ENCODE data around the gene ZNRF1. TPM values are rescaled to one million over a fixed set of nuclear protein-coding genes. Genes with fewer than 3 reads are reported as not detected.

Gene ZNRF1
- total and polyA plus RNA-seq, 10 of the 15 experiments (the other 5 are each of a cell fraction or from before 2014, with no cell fraction given), result 5.8 to 25.9 (median 14.3) TPM

GRCh38 chr16:75052481-75053202 is 53.8 kb downstream of the ZNRF1 start:
- in situ Hi-C loops (cut with MboI), result no loop called here
- DNase-seq (ENCODE audit: low read depth, low spot score) (no peak), ATAC-seq (peak; percentile 41; the same call in 2 of the 3 replicates), FAIRE-seq (no peak)
- Histone ChIP-seq H3K9me3 (replicated peaks; ENCODE audit: control insufficient read depth, insufficient read depth, low read length) (no peaks in the 10 kb centered on the region; the same call in 2 of the 3 replicates), H3K27me3 (replicated peaks in 1 of 2; ENCODE audit: control insufficient read depth in 2 of 2, insufficient read depth in 2 of 2, low read length in 1 of 2) (no peaks in the 10 kb centered on the region), H2AFZ (ENCODE audit: control insufficient read depth, low read depth, low read length) (no peak overlapping the region), H3K4me3 (no peak overlapping the region), H4K20me1 (ENCODE audit: control insufficient read depth, insufficient read depth) (no peaks in the 10 kb centered on the region), H3K27ac (ENCODE audit: control insufficient read depth, insufficient read depth) (no peak overlapping the region), H3K36me3 (ENCODE audit: control insufficient read depth in 2 of 2, insufficient read depth in 2 of 2, low read length in 1 of 2) (no peaks in the 10 kb centered on the region), H3K4me2 (ENCODE audit: control insufficient read depth, insufficient read depth) (no peak overlapping the region), H3K79me2 (ENCODE audit: control insufficient read depth, insufficient read depth, low read length) (peaks cover 2% of the 10 kb centered on the region), H3K9ac (ENCODE audit: control insufficient read depth, insufficient read depth, low read length) (no peak overlapping the region), H3K4me1 (ENCODE audit: control insufficient read depth, insufficient read depth, low read length) (0 out of 2 replicates have a peak, but pooled peaks cover 8% of the 10 kb centered on the region)
- SMC1A ChIA-PET (ENCODE audit: uncharacterized antibody, unreplicated experiment), result interaction anchor here (0.6 to 1.3 kb wide), 3 partner anchors 10 to 41 kb away, joined by 3 to 4 read pairs (median 3); no protein-coding TSS in a partner anchor
- 73% methylated on average over 6 of the region's 6 CpGs for WGBS (ENCODE audit: insufficient coverage, insufficient replicate concordance, low lambda C conversion rate, missing lambda C conversion rate)
- POLR2A ChIA-PET, result interaction anchor here (0.7 to 1.0 kb wide), 2 partner anchors 19 to 48 kb away, joined by 3 read pairs; no protein-coding TSS in a partner anchor
- BruUV-seq (replicated peaks), result no TSS peak
- RAD21 ChIA-PET (ENCODE audit: unreplicated experiment), result no interaction called here
- CTCF ChIA-PET, result interaction anchor here (1.2 to 1.7 kb wide), 3 partner anchors 8 to 40 kb away, joined by 3 to 5 read pairs (median 4); no protein-coding TSS in a partner anchor
- no peak for TF ChIP-seq USF1 (IDR thresholded peaks at IDR 0.05; ENCODE audit: borderline replicate concordance, extremely low read length, insufficient read depth, low read depth, low read length)
- TF ChIP-seq BMI1 (IDR thresholded peaks at IDR 0.05; ENCODE audit: borderline replicate concordance), result no peak
- no peak for TF ChIP-seq HDAC2 (IDR thresholded peaks at IDR 0.05)
- TF ChIP-seq, protein P1, sequence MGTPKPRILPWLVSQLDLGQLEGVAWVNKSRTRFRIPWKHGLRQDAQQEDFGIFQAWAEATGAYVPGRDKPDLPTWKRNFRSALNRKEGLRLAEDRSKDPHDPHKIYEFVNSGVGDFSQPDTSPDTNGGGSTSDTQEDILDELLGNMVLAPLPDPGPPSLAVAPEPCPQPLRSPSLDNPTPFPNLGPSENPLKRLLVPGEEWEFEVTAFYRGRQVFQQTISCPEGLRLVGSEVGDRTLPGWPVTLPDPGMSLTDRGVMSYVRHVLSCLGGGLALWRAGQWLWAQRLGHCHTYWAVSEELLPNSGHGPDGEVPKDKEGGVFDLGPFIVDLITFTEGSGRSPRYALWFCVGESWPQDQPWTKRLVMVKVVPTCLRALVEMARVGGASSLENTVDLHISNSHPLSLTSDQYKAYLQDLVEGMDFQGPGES (IDR thresholded peaks at IDR 0.05), result no peak
- no peak for TF ChIP-seq MTA3 (IDR thresholded peaks at IDR 0.05; ENCODE audit: borderline replicate concordance, low read length)
- TF ChIP-seq TCF12 (IDR thresholded peaks at IDR 0.05; ENCODE audit: low read depth, low read length), result no peak
- TF ChIP-seq POLR2A (IDR thresholded peaks at IDR 0.05; ENCODE audit: low read depth, low read length), result no peak
- TF ChIP-seq BACH1 (IDR thresholded peaks at IDR 0.05; ENCODE audit: borderline replicate concordance), result no peak
- TF ChIP-seq BHLHE40 (IDR thresholded peaks at IDR 0.05; ENCODE audit: borderline replicate concordance in 1 of 2, low read depth in 2 of 2, low read length in 1 of 2), result no peak
- intact Hi-C loops (cut with micrococcal nuclease; ENCODE audit: unreplicated experiment), result no loop called here

Data from GM12878 (cell line).